IPS-18c (cell line): ENCODE data around the gene MED10.

Experiments used
- H3K4me3 ChIP-seq: 2 replicates; pipeline ENCODE4 v1.7.0; 2013; ENCODE audit warnings: low read depth, mild to moderate bottlenecking, low read length, moderate library complexity; ENCODE audit not compliant: insufficient read depth
- H3K9me3 ChIP-seq: one replicate; pipeline ENCODE4 v1.6.1; 2013; ENCODE audit warnings: mild to moderate bottlenecking, low read length, moderate library complexity; ENCODE audit not compliant: control insufficient read depth, insufficient read depth

The MED10 gene

DNA sequence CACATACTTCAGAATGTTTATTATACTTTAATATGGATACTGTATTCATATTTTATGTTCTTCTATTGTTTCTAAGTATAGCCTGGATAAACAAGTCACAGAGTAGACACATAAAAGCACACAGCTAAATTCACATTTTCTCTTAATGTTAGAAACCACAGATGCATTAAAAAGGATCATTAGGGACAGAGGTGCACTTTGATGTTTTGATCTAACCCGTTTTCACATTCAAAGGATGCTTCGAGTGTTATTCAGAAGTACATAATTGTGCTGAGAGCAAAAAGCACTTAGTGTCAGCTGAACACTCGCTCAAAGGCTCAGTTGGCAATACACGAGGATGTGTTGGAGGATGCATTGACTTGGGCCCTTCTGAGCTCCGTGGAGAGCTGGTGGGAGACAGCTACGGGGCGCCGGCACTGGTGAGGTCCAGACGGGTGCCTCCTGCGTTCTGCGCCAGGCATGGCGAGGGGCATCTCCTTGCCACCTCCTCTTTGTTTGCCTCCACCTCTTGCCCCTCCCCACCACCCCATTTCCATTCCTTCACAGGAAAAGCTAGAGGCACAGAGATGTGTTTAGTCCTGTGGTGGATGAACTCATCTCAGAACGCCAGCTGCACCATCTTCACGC, 35.5 kb downstream of the MED10 start:
- Histone ChIP-seq H3K4me3 (no peak overlapping the region), H3K9me3 (no peaks in the 10 kb centered on the region)

DNA sequence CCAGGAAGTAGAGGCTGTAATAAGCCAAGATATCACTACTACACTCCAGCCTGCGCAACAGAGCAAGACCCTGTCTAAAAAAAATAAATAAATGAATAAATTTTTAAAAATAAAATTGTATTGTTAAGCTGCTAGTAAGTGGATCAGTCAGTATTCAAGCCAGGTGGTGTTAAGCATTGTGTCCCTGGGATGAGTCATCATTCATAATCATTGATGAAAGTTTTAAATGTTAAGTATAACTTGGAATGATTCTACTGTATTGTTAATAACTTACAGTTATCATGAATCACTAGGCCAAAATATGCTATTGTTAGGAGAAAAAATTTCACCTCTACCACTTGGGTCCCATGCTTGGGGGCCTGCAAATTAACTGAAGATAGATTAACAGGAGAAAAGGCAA, 38.2 kb downstream of the MED10 start:
- H3K9me3 ChIP-seq, result no peaks in the 10 kb centered on the region

DNA sequence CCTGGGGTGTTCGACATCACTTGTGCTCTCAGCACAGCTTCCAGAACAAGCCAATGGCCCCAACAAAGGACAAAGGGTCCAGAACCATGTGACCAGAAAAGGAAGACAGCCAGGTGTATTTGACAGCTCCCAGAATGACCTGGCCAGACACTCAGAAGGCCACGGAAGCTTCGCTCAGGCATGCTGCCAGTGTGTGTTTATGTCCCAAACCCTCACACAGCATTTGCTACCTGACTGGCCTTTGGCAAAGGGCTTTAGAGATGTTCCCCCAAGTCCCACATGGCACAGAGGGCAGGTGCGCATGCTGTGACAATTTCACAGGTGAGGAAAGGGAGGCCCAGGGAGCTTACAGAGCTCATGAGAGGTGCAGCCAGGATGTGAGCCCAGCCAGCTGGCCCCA, 39.5 kb downstream of the MED10 start:
- Histone ChIP-seq H3K4me3 (no peak overlapping the region), H3K9me3 (no peaks in the 10 kb centered on the region)

More for the DNA sequence above, 38.2 kb downstream of the MED10 start:
- H3K4me3 ChIP-seq, result no peak overlapping the region

DNA sequence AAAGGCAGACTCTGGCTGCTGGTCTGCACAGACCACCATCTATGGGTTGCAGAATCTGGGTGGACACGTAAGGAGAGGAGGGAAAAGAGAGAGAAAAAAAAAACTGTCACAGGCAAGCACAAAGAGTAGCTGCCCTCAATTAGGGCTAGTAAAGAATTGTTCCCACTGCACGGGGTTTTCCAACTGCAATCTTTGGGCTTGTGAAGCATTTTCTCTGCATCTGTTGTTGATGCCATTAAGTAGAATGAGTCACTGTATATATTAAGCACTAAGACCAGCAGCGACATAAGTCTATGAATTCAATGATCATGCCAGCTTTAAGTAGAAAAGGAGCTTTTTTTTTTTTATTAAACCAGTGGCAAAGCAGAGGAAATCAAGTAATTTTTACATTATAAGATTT, 40.2 kb downstream of the MED10 start:
- no peak overlapping the region for H3K4me3 ChIP-seq
- H3K9me3 ChIP-seq, result no peaks in the 10 kb centered on the region

DNA sequence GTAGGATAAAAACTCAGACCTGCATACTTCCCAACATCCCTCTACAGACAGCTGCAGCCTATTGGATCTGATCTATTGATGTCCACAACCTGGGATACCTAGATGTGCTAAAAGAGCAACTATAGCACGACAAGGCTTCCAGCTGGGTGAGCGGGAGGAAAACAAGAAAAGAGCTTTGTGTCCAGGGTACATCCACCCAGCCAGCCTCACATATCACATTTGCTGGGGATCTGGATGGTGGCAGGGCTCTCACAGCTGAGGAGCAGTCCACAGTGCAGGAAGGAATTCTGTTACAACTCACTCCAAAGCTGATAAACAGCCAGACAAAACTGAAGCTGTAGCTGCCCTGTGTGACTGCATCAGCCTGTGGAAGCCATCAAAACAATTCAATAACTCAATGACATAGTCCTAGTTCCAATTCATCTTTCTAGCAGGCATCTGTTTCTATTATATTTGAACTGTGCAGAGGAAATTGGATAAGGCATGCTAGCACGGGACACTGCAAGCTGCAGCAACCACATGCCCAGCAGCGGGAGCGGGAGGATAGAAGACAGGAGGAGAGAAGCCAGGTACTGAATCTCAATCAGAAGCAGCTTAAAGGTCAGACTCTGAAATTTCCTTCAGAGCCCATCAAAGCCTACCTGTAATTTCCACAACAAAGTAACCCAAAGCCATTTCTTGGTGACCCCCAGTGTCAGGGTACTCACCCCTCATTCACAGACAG, 45.0 kb downstream of the MED10 start:
- H3K9me3 ChIP-seq, result peaks cover 5% of the 10 kb centered on the region
- no peak overlapping the region for H3K4me3 ChIP-seq

DNA sequence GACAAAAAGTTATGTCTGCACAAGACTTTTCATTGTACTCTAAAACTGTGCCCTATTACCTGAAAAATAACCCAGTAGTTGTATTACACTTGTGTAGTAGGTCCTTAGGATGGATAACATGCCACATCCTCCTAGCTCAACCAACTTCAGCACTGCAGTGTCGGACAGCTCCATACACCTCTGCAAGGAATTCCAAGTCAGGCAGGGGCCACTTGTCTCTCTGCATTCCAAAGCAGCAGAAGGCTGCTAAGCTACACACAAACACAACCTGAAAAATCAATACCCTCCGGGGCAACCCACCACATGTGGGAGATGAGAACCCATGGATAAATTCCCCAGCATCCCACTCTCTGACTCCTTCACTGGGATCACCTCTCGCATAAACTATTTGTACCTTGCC, 50.2 kb downstream of the MED10 start:
- peaks cover 5% of the 10 kb centered on the region for H3K9me3 ChIP-seq

DNA sequence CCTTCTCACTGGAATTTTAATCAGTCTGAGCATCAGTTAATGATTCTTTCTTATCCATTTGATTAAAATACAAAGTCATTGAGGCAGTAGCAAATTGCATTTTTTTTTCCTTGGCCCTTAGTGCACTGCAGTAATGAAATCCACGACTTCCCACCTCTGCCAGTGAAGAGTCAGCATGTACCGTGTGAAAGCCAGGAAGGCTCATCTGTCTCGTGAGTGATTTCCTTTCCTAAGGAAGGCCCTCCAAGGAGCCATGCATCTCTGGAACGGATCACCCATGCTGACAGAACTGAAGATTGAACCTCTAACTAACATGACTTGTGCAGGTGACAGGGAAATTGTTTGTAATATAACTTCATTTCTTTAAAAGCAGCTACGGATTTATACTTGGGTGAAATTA, 51.6 kb downstream of the MED10 start:
- Histone ChIP-seq H3K9me3 (peaks cover 5% of the 10 kb centered on the region), H3K4me3 (no peak overlapping the region)

More for the DNA sequence above, 50.2 kb downstream of the MED10 start:
- no peak overlapping the region for H3K4me3 ChIP-seq

DNA sequence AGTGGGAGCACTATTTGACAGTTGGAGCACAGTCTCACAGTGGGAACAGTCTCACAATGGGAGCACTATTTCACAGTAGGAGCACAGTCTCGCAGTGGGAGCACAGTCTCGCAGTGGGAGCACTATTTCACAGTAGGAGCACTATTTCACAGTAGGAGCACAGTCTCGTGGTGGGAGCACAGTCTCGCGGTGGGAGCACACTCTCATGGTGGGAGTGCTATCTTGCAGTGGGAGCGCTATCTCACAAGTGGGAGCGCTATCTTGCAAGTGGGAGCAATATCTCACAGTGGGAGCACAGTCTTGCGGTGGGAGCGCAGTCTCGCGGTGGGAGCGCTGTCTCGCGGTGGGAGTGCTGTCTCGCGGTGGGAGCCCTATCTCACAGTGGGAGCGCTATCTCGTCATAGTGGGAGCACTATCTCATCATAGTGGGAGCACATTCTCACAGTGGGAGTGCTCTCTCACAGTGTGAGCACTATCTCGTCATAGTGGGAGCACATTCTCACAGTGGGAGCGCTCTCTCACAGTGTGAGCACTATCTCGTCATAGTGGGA, 56.1 kb downstream of the MED10 start:
- no peaks in the 10 kb centered on the region for H3K9me3 ChIP-seq
- H3K4me3 ChIP-seq, result no peak overlapping the region
